ENCODE results near the gene PTPN22. TPM values are rescaled to one million over a fixed set of nuclear protein-coding genes. Genes with fewer than 3 reads are reported as not detected.

Gene PTPN22
- total and polyA plus RNA-seq, 8 donors: 0.57 to 2.3 (median 1.1) TPM

GRCh38 chr1:113899111-113899510, 27.6 kb upstream of the PTPN22 start:
- Histone ChIP-seq H3K36me3 (peaks cover 0 to 28% (median 7%) of the 10 kb centered on the region in 3 donors), H3K27ac (no peak overlapping the region)
- intact Hi-C loops (cut with DNase I): no loop called here

GRCh38 chr1:113898241-113898814, 26.8 kb upstream of the PTPN22 start:
- WGBS, 2 donors: 94 to 95% methylated on average over 1 of the region's 1 CpG
- no peak for TF ChIP-seq CTCF (IDR thresholded peaks at IDR 0.05)
- intact Hi-C loops (cut with DNase I): no loop called here
- Histone ChIP-seq H3K9me3 (no peaks in the 10 kb centered on the region), H3K27me3 (no peaks in the 10 kb centered on the region), H3K4me1 (peaks cover under 1 to 4% (median 1%) of the 10 kb centered on the region in 3 donors), H3K36me3 (peaks cover 0 to 28% (median 7%) of the 10 kb centered on the region in 3 donors), H3K27ac (no peak overlapping the region), H3K4me3 (no peak overlapping the region)
- no peak for DNase-seq
- ATAC-seq: no peak
- FAIRE-seq: no peak

More at GRCh38 chr1:113899111-113899510, 27.6 kb upstream of the PTPN22 start:
- H3K4me1 ChIP-seq: peaks cover 4 to 9% (median 6%) of the 10 kb centered on the region in 3 donors
- ATAC-seq (no peak), FAIRE-seq (no peak), DNase-seq (no peak)
- no peaks in the 10 kb centered on the region for H3K27me3 ChIP-seq
- no peak for TF ChIP-seq CTCF (IDR thresholded peaks at IDR 0.05)
- H3K9me3 ChIP-seq: no peaks in the 10 kb centered on the region
- no peak overlapping the region for H3K4me3 ChIP-seq

- Histone ChIP-seq H3K4me3 (no peak overlapping the region), H3K4me1 (no peaks in the 10 kb centered on the region), H3K27me3 (no peaks in the 10 kb centered on the region), H3K36me3 (peaks cover 0 to 28% (median 7%) of the 10 kb centered on the region in 3 donors), H3K9me3 (no peaks in the 10 kb centered on the region), H3K27ac (no peak overlapping the region)
- 94 to 95% methylated on average over 8 of the region's 8 CpGs for WGBS, 2 donors
- DNase-seq (no peak), ATAC-seq (no peak), FAIRE-seq (no peak)
- TF ChIP-seq CTCF (IDR thresholded peaks at IDR 0.05): no peak
- intact Hi-C loops (cut with DNase I): no loop called here
These were observed 24.4 kb upstream of the PTPN22 start for GRCh38 chr1:113895961-113896360.

- WGBS, 2 donors: 92 to 93% methylated on average over 6 of the region's 6 CpGs
- intact Hi-C loops (cut with DNase I): no loop called here
- H3K27me3 ChIP-seq: no peaks in the 10 kb centered on the region
- no peak for TF ChIP-seq CTCF (IDR thresholded peaks at IDR 0.05)
- DNase-seq (no peak), FAIRE-seq (no peak), ATAC-seq (no peak)
- H3K27ac ChIP-seq: no peak overlapping the region
- H3K9me3 ChIP-seq: no peaks in the 10 kb centered on the region
- no peak overlapping the region for H3K4me3 ChIP-seq
- no peaks in the 10 kb centered on the region for H3K4me1 ChIP-seq
- H3K36me3 ChIP-seq: peaks cover 0 to 26% (median 7%) of the 10 kb centered on the region in 3 donors
These were observed 23.6 kb upstream of the PTPN22 start for GRCh38 chr1:113895098-113895497.

GRCh38 chr1:113893267-113893666, 21.8 kb upstream of the PTPN22 start:
- Histone ChIP-seq H3K9me3 (no peaks in the 10 kb centered on the region), H3K27me3 (no peaks in the 10 kb centered on the region), H3K4me3 (no peak overlapping the region), H3K4me1 (peaks cover 1 to 4% (median 2%) of the 10 kb centered on the region in 3 donors), H3K27ac (no peak overlapping the region), H3K36me3 (peaks cover 0 to 12% (median 4%) of the 10 kb centered on the region in 3 donors)
- FAIRE-seq (no peak), ATAC-seq (no peak), DNase-seq (no peak)
- intact Hi-C loops (cut with DNase I): no loop called here
- WGBS, 2 donors: 70 to 80% methylated on average over 3 of the region's 3 CpGs
- no peak for TF ChIP-seq CTCF (IDR thresholded peaks at IDR 0.05)

Measured in pancreas (tissue), 10 donors.